Neural crest cell (in vitro differentiated cells): Measurements from ENCODE around the gene NFKBIE. TPM values are rescaled to one million over a fixed set of nuclear protein-coding genes. Genes with fewer than 3 reads are reported as not detected.

ENCODE experiments used
- DNase-seq: peaks from one replicate; pipeline ENCODE4 v3.0.0; 2021; ENCODE audit warnings: low read depth, mixed read lengths, low spot score
- H3K27ac Mint-ChIP-seq: one replicate; pipeline ENCODE4 v1.8.0; 2021; ENCODE audit warnings: mild to moderate bottlenecking, mixed read lengths; ENCODE audit not compliant: unreplicated experiment
- H3K27me3 Mint-ChIP-seq: 2 replicates; pipeline ENCODE4 v1.8.0; 2021; ENCODE audit warnings: low read depth, mild to moderate bottlenecking, mixed read lengths
- H3K36me3 Mint-ChIP-seq: 2 replicates; pipeline ENCODE4 v1.8.0; 2021; ENCODE audit warnings: low read depth, mild to moderate bottlenecking, mixed read lengths
- H3K4me1 Mint-ChIP-seq: 2 replicates; pipeline ENCODE4 v1.8.0; 2021; ENCODE audit warnings: mixed read lengths
- H3K4me3 Mint-ChIP-seq: one replicate; pipeline ENCODE4 v1.8.0; 2021; ENCODE audit warnings: mild to moderate bottlenecking, mixed read lengths
- H3K9me3 Mint-ChIP-seq: 2 replicates; pipeline ENCODE4 v1.8.0; 2021; ENCODE audit warnings: mixed read lengths
- CTCF ChIP-seq: fragments of 200-600 bp; sonication (generic); conservative IDR thresholded peaks from 2 replicates; pipeline ENCODE4 v1.5.0; 2021; ENCODE audit warnings: antibody characterized with exemption, mild to moderate bottlenecking
- total RNA-seq: library from RNA; stranded (reverse); gene quantifications from 2 replicates; pipeline ENCODE4 v1.2.1, GENCODE V29; 2021

The NFKBIE gene
- total RNA-seq, 1 donor from 2014 or later, result 20.2 TPM

- no peaks in the 10 kb centered on the region for H3K27me3 Mint-ChIP-seq
- H3K27ac Mint-ChIP-seq, result no peak overlapping the region
- no peaks in the 10 kb centered on the region for H3K9me3 Mint-ChIP-seq
- H3K4me1 Mint-ChIP-seq, result no peaks in the 10 kb centered on the region
- peak overlapping the region; percentile 61 for H3K4me3 Mint-ChIP-seq
- TF ChIP-seq CTCF, result peak; percentile 77
- DNase-seq, result peak; percentile 48
- peaks cover 17% of the 10 kb centered on the region for H3K36me3 Mint-ChIP-seq
These were observed 39.2 kb upstream of the NFKBIE start for GRCh38 chr6:44304282-44305199.

- H3K9me3 Mint-ChIP-seq, result no peaks in the 10 kb centered on the region
- H3K27ac Mint-ChIP-seq, result no peak overlapping the region
- peaks cover 7% of the 10 kb centered on the region for H3K27me3 Mint-ChIP-seq
- peaks cover 3% of the 10 kb centered on the region for H3K4me1 Mint-ChIP-seq
- peaks cover 16% of the 10 kb centered on the region for H3K36me3 Mint-ChIP-seq
- H3K4me3 Mint-ChIP-seq, result no peak overlapping the region
- no peak for DNase-seq
- no peak for TF ChIP-seq CTCF
These were observed 38.5 kb upstream of the NFKBIE start for GRCh38 chr6:44303842-44304241.

GRCh38 chr6:44302856-44303255, 37.5 kb upstream of the NFKBIE start:
- Mint-ChIP-seq H3K27me3 (peaks cover 16% of the 10 kb centered on the region), H3K27ac (no peak overlapping the region), H3K4me1 (peaks cover 12% of the 10 kb centered on the region), H3K4me3 (no peak overlapping the region), H3K36me3 (peaks cover 14% of the 10 kb centered on the region), H3K9me3 (no peaks in the 10 kb centered on the region)
- DNase-seq, result no peak
- TF ChIP-seq CTCF, result no peak

GRCh38 chr6:44301782-44302564, 36.6 kb upstream of the NFKBIE start:
- no peaks in the 10 kb centered on the region for H3K9me3 Mint-ChIP-seq
- H3K4me1 Mint-ChIP-seq, result peaks cover 15% of the 10 kb centered on the region
- H3K4me3 Mint-ChIP-seq, result no peak overlapping the region
- DNase-seq, result no peak
- H3K27me3 Mint-ChIP-seq, result peaks cover 21% of the 10 kb centered on the region
- no peak for TF ChIP-seq CTCF
- H3K36me3 Mint-ChIP-seq, result peaks cover 14% of the 10 kb centered on the region
- no peak overlapping the region for H3K27ac Mint-ChIP-seq

- Mint-ChIP-seq H3K27me3 (peaks cover 30% of the 10 kb centered on the region), H3K36me3 (peaks cover 14% of the 10 kb centered on the region), H3K4me3 (no peak overlapping the region), H3K9me3 (no peaks in the 10 kb centered on the region), H3K4me1 (peaks cover 20% of the 10 kb centered on the region), H3K27ac (no peak overlapping the region)
- no peak for DNase-seq
- TF ChIP-seq CTCF, result no peak
These were observed 35.8 kb upstream of the NFKBIE start for GRCh38 chr6:44301106-44301505.
